ENCODE measurements around the gene TNFRSF19. TPM values are rescaled to one million over a fixed set of nuclear protein-coding genes. Genes with fewer than 3 reads are reported as not detected.
A peak's percentile ranks its signal among the peaks of the same experiment; 100 is the strongest.

TNFRSF19 gene
- total and polyA plus RNA-seq, 10 of the 15 experiments (the other 5 are each of a cell fraction or from before 2014, with no cell fraction given) = 16.4 to 46.2 (median 35.4) TPM

DNA sequence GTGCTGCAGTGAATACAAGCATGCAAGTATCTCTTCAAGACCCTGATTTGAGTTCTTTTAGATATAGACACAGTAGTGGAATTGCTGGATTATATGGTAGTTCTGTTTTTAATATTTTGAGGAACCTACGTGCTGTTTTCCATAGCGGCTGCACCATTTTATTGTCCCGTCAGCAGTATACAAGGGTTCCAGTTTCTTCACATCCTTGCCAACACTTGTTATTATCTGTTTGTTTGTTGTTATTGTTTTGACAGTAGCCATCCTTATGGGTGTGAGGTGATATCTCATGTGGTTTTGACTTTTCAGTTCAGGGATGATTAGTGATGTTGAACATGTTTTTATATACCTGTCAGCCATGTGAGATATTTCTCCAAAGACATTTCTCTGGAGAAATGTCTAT, 53.2 kb downstream of the TNFRSF19 start:
- SMC1A ChIA-PET (ENCODE audit: uncharacterized antibody, unreplicated experiment) = interaction anchor here (1.2 kb wide), 1 partner anchor 11 kb away, joined by 4 read pairs; no protein-coding TSS in a partner anchor
- Histone ChIP-seq H3K27me3 (replicated peaks in 1 of 2; ENCODE audit: control insufficient read depth in 2 of 2, insufficient read depth in 2 of 2, low read length in 1 of 2) (no peaks in the 10 kb centered on the region; a peak in 1 of 4 replicates), H3K79me2 (ENCODE audit: control insufficient read depth, insufficient read depth, low read length) (no peaks in the 10 kb centered on the region), H3K9ac (ENCODE audit: control insufficient read depth, insufficient read depth, low read length) (no peak overlapping the region), H2AFZ (ENCODE audit: control insufficient read depth, low read depth, low read length) (no peak overlapping the region), H4K20me1 (ENCODE audit: control insufficient read depth, insufficient read depth) (0 out of 2 replicates have a peak, but pooled peaks cover 3% of the 10 kb centered on the region), H3K4me1 (ENCODE audit: control insufficient read depth, insufficient read depth, low read length) (no peaks in the 10 kb centered on the region), H3K9me3 (replicated peaks; ENCODE audit: control insufficient read depth, insufficient read depth, low read length) (peaks cover 4% of the 10 kb centered on the region; the same call in 2 of the 3 replicates), H3K27ac (ENCODE audit: control insufficient read depth, insufficient read depth) (no peak overlapping the region), H3K4me3 (no peak overlapping the region), H3K4me2 (ENCODE audit: control insufficient read depth, insufficient read depth) (no peak overlapping the region), H3K36me3 (ENCODE audit: control insufficient read depth in 2 of 2, insufficient read depth in 2 of 2, low read length in 1 of 2) (peaks cover 0 to 13% of the 10 kb centered on the region in 2 experiments; a peak in 2 of 4 replicates)
- no TSS peak for BruUV-seq (replicated peaks)
- FAIRE-seq = no peak
- ATAC-seq = no peak
- POLR2A ChIA-PET = no interaction called here
- in situ Hi-C loops (cut with MboI) = no loop called here
- DNase-seq (ENCODE audit: low read depth, low spot score) = no peak
- CTCF ChIA-PET = no interaction called here
- RAD21 ChIA-PET (ENCODE audit: unreplicated experiment) = no interaction called here
- intact Hi-C loops (cut with micrococcal nuclease; ENCODE audit: unreplicated experiment) = no loop called here
- 72% methylated on average over 3 of the region's 3 CpGs for WGBS (ENCODE audit: insufficient coverage, insufficient replicate concordance, low lambda C conversion rate, missing lambda C conversion rate)
- TF ChIP-seq BRCA1 (IDR thresholded peaks at IDR 0.05; ENCODE audit: low read depth, low read length) (no peak), CEBPB (IDR thresholded peaks at IDR 0.05; ENCODE audit: borderline replicate concordance in 1 of 2, low read depth in 2 of 2, low read length in 2 of 2) (0 out of 4 replicates have a peak, but pooled peaks of 1 of the 2 experiments have one; percentile 34)

DNA sequence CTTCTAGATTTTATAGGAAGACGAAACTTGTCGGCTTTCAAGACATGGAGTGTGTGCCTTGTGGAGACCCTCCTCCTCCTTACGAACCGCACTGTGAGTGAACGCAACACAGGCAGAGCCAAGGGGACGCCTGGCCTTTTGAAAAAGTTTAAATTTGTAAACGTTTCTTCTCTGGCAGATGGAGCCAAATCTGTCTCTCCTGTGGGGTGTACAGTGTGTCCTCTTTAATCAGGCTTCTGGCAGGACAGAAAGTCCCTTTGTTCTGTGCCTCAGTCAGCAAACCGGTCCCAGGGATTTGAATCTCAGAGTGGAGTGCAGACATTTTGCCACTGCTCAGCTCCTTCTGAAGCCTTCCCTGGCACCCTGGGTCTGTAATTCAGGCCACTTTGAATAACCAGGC, 56.5 kb downstream of the TNFRSF19 start:
- no peaks in the 10 kb centered on the region for H3K4me1 ChIP-seq (ENCODE audit: control insufficient read depth, insufficient read depth, low read length)
- no TSS peak for BruUV-seq (replicated peaks)
- CTCF ChIA-PET = no interaction called here
- no peaks in the 10 kb centered on the region; a peak in 1 of 4 replicates for H3K27me3 ChIP-seq (replicated peaks in 1 of 2; ENCODE audit: control insufficient read depth in 2 of 2, insufficient read depth in 2 of 2, low read length in 1 of 2)
- H3K79me2 ChIP-seq (ENCODE audit: control insufficient read depth, insufficient read depth, low read length) = no peaks in the 10 kb centered on the region
- SMC1A ChIA-PET (ENCODE audit: uncharacterized antibody, unreplicated experiment) = interaction anchor here (1.0 kb wide), 1 partner anchor 20 kb away, joined by 3 read pairs; no protein-coding TSS in a partner anchor
- 0 out of 2 replicates have a peak, but pooled peaks cover 3% of the 10 kb centered on the region for H4K20me1 ChIP-seq (ENCODE audit: control insufficient read depth, insufficient read depth)
- peaks cover 0 to 11% of the 10 kb centered on the region in 2 experiments; a peak in 2 of 4 replicates for H3K36me3 ChIP-seq (ENCODE audit: control insufficient read depth in 2 of 2, insufficient read depth in 2 of 2, low read length in 1 of 2)
- 79% methylated on average over 8 of the region's 8 CpGs for WGBS (ENCODE audit: insufficient coverage, insufficient replicate concordance, low lambda C conversion rate, missing lambda C conversion rate)
- RAD21 ChIA-PET (ENCODE audit: unreplicated experiment) = no interaction called here
- DNase-seq (ENCODE audit: low read depth, low spot score) (no peak), FAIRE-seq (no peak), ATAC-seq (no peak)
- in situ Hi-C loops (cut with MboI) (no loop called here), intact Hi-C loops (cut with micrococcal nuclease; ENCODE audit: unreplicated experiment) (no loop called here)
- no peak overlapping the region for H3K9ac ChIP-seq (ENCODE audit: control insufficient read depth, insufficient read depth, low read length)
- H3K27ac ChIP-seq (ENCODE audit: control insufficient read depth, insufficient read depth) = no peak overlapping the region
- H3K4me3 ChIP-seq = no peak overlapping the region
- H2AFZ ChIP-seq (ENCODE audit: control insufficient read depth, low read depth, low read length) = no peak overlapping the region
- POLR2A ChIA-PET = no interaction called here
- peaks cover 4% of the 10 kb centered on the region; the same call in 2 of the 3 replicates for H3K9me3 ChIP-seq (replicated peaks; ENCODE audit: control insufficient read depth, insufficient read depth, low read length)
- H3K4me2 ChIP-seq (ENCODE audit: control insufficient read depth, insufficient read depth) = no peak overlapping the region
- TF ChIP-seq, protein P1, sequence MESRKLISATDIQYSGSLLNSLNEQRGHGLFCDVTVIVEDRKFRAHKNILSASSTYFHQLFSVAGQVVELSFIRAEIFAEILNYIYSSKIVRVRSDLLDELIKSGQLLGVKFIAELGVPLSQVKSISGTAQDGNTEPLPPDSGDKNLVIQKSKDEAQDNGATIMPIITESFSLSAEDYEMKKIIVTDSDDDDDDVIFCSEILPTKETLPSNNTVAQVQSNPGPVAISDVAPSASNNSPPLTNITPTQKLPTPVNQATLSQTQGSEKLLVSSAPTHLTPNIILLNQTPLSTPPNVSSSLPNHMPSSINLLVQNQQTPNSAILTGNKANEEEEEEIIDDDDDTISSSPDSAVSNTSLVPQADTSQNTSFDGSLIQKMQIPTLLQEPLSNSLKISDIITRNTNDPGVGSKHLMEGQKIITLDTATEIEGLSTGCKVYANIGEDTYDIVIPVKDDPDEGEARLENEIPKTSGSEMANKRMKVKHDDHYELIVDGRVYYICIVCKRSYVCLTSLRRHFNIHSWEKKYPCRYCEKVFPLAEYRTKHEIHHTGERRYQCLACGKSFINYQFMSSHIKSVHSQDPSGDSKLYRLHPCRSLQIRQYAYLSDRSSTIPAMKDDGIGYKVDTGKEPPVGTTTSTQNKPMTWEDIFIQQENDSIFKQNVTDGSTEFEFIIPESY (IDR thresholded peaks at IDR 0.05) = no peak
- TF ChIP-seq, protein P2, sequence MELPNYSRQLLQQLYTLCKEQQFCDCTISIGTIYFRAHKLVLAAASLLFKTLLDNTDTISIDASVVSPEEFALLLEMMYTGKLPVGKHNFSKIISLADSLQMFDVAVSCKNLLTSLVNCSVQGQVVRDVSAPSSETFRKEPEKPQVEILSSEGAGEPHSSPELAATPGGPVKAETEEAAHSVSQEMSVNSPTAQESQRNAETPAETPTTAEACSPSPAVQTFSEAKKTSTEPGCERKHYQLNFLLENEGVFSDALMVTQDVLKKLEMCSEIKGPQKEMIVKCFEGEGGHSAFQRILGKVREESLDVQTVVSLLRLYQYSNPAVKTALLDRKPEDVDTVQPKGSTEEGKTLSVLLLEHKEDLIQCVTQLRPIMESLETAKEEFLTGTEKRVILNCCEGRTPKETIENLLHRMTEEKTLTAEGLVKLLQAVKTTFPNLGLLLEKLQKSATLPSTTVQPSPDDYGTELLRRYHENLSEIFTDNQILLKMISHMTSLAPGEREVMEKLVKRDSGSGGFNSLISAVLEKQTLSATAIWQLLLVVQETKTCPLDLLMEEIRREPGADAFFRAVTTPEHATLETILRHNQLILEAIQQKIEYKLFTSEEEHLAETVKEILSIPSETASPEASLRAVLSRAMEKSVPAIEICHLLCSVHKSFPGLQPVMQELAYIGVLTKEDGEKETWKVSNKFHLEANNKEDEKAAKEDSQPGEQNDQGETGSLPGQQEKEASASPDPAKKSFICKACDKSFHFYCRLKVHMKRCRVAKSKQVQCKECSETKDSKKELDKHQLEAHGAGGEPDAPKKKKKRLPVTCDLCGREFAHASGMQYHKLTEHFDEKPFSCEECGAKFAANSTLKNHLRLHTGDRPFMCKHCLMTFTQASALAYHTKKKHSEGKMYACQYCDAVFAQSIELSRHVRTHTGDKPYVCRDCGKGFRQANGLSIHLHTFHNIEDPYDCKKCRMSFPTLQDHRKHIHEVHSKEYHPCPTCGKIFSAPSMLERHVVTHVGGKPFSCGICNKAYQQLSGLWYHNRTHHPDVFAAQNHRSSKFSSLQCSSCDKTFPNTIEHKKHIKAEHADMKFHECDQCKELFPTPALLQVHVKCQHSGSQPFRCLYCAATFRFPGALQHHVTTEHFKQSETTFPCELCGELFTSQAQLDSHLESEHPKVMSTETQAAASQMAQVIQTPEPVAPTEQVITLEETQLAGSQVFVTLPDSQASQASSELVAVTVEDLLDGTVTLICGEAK (IDR thresholded peaks at IDR 0.05; ENCODE audit: borderline replicate concordance) = no peak
- TF ChIP-seq, protein P3, sequence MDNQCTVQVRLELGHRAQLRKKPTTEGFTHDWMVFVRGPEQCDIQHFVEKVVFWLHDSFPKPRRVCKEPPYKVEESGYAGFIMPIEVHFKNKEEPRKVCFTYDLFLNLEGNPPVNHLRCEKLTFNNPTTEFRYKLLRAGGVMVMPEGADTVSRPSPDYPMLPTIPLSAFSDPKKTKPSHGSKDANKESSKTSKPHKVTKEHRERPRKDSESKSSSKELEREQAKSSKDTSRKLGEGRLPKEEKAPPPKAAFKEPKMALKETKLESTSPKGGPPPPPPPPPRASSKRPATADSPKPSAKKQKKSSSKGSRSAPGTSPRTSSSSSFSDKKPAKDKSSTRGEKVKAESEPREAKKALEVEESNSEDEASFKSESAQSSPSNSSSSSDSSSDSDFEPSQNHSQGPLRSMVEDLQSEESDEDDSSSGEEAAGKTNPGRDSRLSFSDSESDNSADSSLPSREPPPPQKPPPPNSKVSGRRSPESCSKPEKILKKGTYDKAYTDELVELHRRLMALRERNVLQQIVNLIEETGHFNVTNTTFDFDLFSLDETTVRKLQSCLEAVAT (IDR thresholded peaks at IDR 0.05) = no peak

All from GM12878 (cell line).